RPMI7951 (cell line): ENCODE results near the gene SORCS2. TPM values are rescaled to one million over a fixed set of nuclear protein-coding genes. Genes with fewer than 3 reads are reported as not detected.

Experiments
- DNase-seq: peaks from one replicate; pipeline ENCODE4 v3.0.0-alpha.2; 2012; ENCODE audit warnings: low read depth
- total RNA-seq: library from RNA; depleted of rRNA; stranded (reverse); fragments of >200 nt; shearing (Covaris generic); gene quantifications from 2 replicates; pipeline ENCODE4 v1.2.3, GENCODE V29; 2014

Gene SORCS2
- total RNA-seq, 1 experiment from 2014 or later, result 2.0 TPM

- no peak for DNase-seq
These were observed 52.0 kb downstream of the SORCS2 start for GRCh38 chr4:7244331-7244665.

- no peak for DNase-seq
These were observed 52.5 kb downstream of the SORCS2 start for GRCh38 chr4:7244751-7245320.

GRCh38 chr4:7247521-7247920 is 55.2 kb downstream of the SORCS2 start:
- no peak for DNase-seq

GRCh38 chr4:7247946-7248345 is 55.6 kb downstream of the SORCS2 start:
- no peak for DNase-seq

- no peak for DNase-seq
These were observed 56.5 kb downstream of the SORCS2 start for GRCh38 chr4:7248857-7249256.

- no peak for DNase-seq
These were observed 59.0 kb downstream of the SORCS2 start for GRCh38 chr4:7251321-7251720.

GRCh38 chr4:7252051-7252450 is 59.7 kb downstream of the SORCS2 start:
- no peak for DNase-seq

- DNase-seq, result no peak
These were observed 60.4 kb downstream of the SORCS2 start for GRCh38 chr4:7252510-7253340.

GRCh38 chr4:7253341-7253700 is 61.0 kb downstream of the SORCS2 start:
- DNase-seq, result no peak

GRCh38 chr4:7253837-7254236 is 61.5 kb downstream of the SORCS2 start:
- no peak for DNase-seq

- DNase-seq, result no peak
These were observed 62.6 kb downstream of the SORCS2 start for GRCh38 chr4:7254736-7255487.

GRCh38 chr4:7255488-7255881 is 63.1 kb downstream of the SORCS2 start:
- DNase-seq, result no peak

GRCh38 chr4:7255996-7256395 is 63.7 kb downstream of the SORCS2 start:
- no peak for DNase-seq

- peak; percentile 32 for DNase-seq
These were observed 64.9 kb downstream of the SORCS2 start for GRCh38 chr4:7256984-7257810.

GRCh38 chr4:7259039-7259438 is 66.7 kb downstream of the SORCS2 start:
- DNase-seq, result no peak

- DNase-seq, result no peak
These were observed 68.2 kb downstream of the SORCS2 start for GRCh38 chr4:7260569-7260968.

GRCh38 chr4:7261087-7261486 is 68.7 kb downstream of the SORCS2 start:
- no peak for DNase-seq

- DNase-seq, result no peak
These were observed 69.2 kb downstream of the SORCS2 start for GRCh38 chr4:7261536-7261935.

- DNase-seq, result no peak
These were observed 69.8 kb downstream of the SORCS2 start for GRCh38 chr4:7262134-7262533.

- no peak for DNase-seq
These were observed 70.8 kb downstream of the SORCS2 start for GRCh38 chr4:7263166-7263565.

- DNase-seq, result no peak
These were observed 72.4 kb downstream of the SORCS2 start for GRCh38 chr4:7264694-7265093.
